ENCODE results near the gene RAB3B. TPM values are rescaled to one million over a fixed set of nuclear protein-coding genes. Genes with fewer than 3 reads are reported as not detected.
A peak's percentile ranks its signal among the peaks of the same experiment; 100 is the strongest.

RAB3B gene
- total and polyA plus RNA-seq, 2 of the 4 experiments (the other 2 are of a cell fraction) = 33.6 to 78.5 TPM

DNA sequence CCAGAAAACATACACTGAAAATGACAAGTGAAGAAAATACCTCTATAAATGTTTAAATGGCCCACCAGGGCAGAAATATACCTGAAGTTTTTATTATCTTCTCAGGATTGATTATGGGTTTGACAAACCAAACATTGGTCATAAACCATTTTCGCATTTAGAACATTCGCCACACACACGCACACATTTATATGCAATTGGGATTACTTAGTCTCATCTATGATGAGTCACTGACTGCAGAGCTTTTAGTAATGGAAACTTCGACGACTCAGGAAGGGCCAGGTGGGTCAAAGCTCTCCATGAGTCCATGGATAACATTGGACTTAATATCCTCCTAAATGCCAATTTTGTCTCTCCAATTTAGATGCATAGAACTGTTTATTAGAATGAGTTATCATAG, 128.8 kb downstream of the RAB3B start:
- Histone ChIP-seq H4K91ac (ENCODE audit: insufficient read depth, low read depth, low read length) (no peak overlapping the region), H3K4ac (ENCODE audit: low read depth, low read length) (no peak overlapping the region), H2AK9ac (replicated peaks; ENCODE audit: low read depth, low read length, poor library complexity) (no peak overlapping the region), H2AK5ac (ENCODE audit: low read depth, low read length) (no peak overlapping the region), H2BK15ac (ENCODE audit: low read depth, low read length) (no peak overlapping the region), H4K20me1 (ENCODE audit: insufficient read depth, low read length) (peaks cover 39% of the 10 kb centered on the region), H3K79me1 (ENCODE audit: low read depth in 1 of 2, low read length in 2 of 2) (peaks cover 33 to 61% of the 10 kb centered on the region in 2 experiments), H3K27ac (ENCODE audit: insufficient read depth, low read length) (no peak overlapping the region), H3K27me3 (ENCODE audit: control insufficient read depth, insufficient read depth, low read length) (no peaks in the 10 kb centered on the region), H3K56ac (ENCODE audit: extremely low read depth, insufficient read depth, low read length) (no peak overlapping the region), H3K23ac (ENCODE audit: low read depth, low read length) (no peak overlapping the region), H4K5ac (ENCODE audit: low read depth, low read length) (no peak overlapping the region), H3K9me1 (ENCODE audit: insufficient read depth, low read length) (peaks cover 6% of the 10 kb centered on the region), H2BK120ac (ENCODE audit: low read depth, low read length) (no peak overlapping the region), H3K18ac (ENCODE audit: low read depth, low read length) (no peak overlapping the region), H2BK5ac (ENCODE audit: low read depth, low read length, poor library complexity, severe bottlenecking) (no peak overlapping the region), H3K4me3 (ENCODE audit: insufficient read depth, low read depth, low read length) (no peak overlapping the region), H2BK20ac (ENCODE audit: low read depth, low read length) (no peak overlapping the region), H3K9me3 (ENCODE audit: control insufficient read depth, insufficient read depth, low read length) (no peaks in the 10 kb centered on the region), H3K4me1 (ENCODE audit: control insufficient read depth, insufficient read depth, low read length) (no peaks in the 10 kb centered on the region), H3K9ac (ENCODE audit: low read depth, low read length) (no peak overlapping the region), H4K8ac (ENCODE audit: low read depth in 2 of 2, low read length in 2 of 2) (no peak overlapping the region), H3K4me2 (ENCODE audit: low read depth, low read length) (no peak overlapping the region), H3K14ac (replicated peaks; ENCODE audit: low read depth, low read length) (no peak overlapping the region), H2AFZ (replicated peaks; ENCODE audit: low read length, poor library complexity) (no peak overlapping the region), H3K36me3 (ENCODE audit: control insufficient read depth, insufficient read depth, low read length) (peaks cover 2% of the 10 kb centered on the region; the same call in 1 of the 2 replicates)
- POLR2A ChIA-PET (ENCODE audit: unreplicated experiment) = no interaction called here
- DNase-seq (peak; percentile 51), ATAC-seq (ENCODE audit: low read depth) (no peak)
- in situ Hi-C loops (cut with MboI; ENCODE audit: low sequenced_read_pairs) (no loop called here), dilution Hi-C loops (cut with HindIII; ENCODE audit: low sequenced_read_pairs, unreplicated experiment) (no loop called here), intact Hi-C loops (cut with micrococcal nuclease) (no loop called here)
- BruUV-seq (replicated peaks) = no TSS peak
- WGBS, 2 experiments (ENCODE audit: extremely low coverage in 2 of 2, insufficient read length in 1 of 2) = no CpG with 5 or more reads among the region's 5 CpGs
- CTCF ChIA-PET = no interaction called here
- TF ChIP-seq RCOR1 (IDR thresholded peaks at IDR 0.05; ENCODE audit: insufficient replicate concordance, low read length) (no peak), RAD21 (IDR thresholded peaks at IDR 0.05; ENCODE audit: low read length) (no peak), CHD1 (IDR thresholded peaks at IDR 0.05; ENCODE audit: low read depth, low read length) (no peak), FOS (IDR thresholded peaks at IDR 0.05; ENCODE audit: low read depth, low read length) (0 out of 2 replicates have a peak, but pooled peaks have one; percentile 20), MAFK (IDR thresholded peaks at IDR 0.05; ENCODE audit: low read depth, low read length) (no peak), CEBPB (IDR thresholded peaks at IDR 0.05; ENCODE audit: low read depth, low read length) (no peak)

Data from IMR-90 (cell line).